T-helper 2 cell treated with Interferon-gamma antibody and Interleukin-4, amounts not matched to agents 5 μg/mL and 100 μg/mL, for 36 hours (primary cell): ENCODE measurements around the gene SHMT2.
A peak's percentile ranks its signal among the peaks of the same experiment; 100 is the strongest.

Source experiments
- DNase-seq: peaks from one replicate; pipeline ENCODE4 v3.0.0; 2021; ENCODE audit warnings: low spot score
- H3K27ac Mint-ChIP-seq: one replicate; pipeline ENCODE4 v1.8.0; 2021; ENCODE audit warnings: mild to moderate bottlenecking, mixed read lengths
- H3K27me3 Mint-ChIP-seq: one replicate; pipeline ENCODE4 v1.8.0; 2021; ENCODE audit warnings: low read depth, mixed read lengths
- H3K36me3 Mint-ChIP-seq: one replicate; pipeline ENCODE4 v1.8.0; 2021; ENCODE audit warnings: low read depth, mixed read lengths
- H3K4me1 Mint-ChIP-seq: one replicate; pipeline ENCODE4 v1.8.0; 2021; ENCODE audit warnings: low read depth, mixed read lengths
- H3K4me3 Mint-ChIP-seq: one replicate; pipeline ENCODE4 v1.8.0; 2022; ENCODE audit warnings: mild to moderate bottlenecking, moderate library complexity, mixed read lengths
- H3K9me3 Mint-ChIP-seq: one replicate; pipeline ENCODE4 v1.8.0; 2021; ENCODE audit warnings: mixed read lengths

The SHMT2 gene

GRCh38 chr12:57222286-57223190 lies 7.0 kb upstream of the SHMT2 start:
- no peak overlapping the region for H3K27ac Mint-ChIP-seq
- no peaks in the 10 kb centered on the region for H3K9me3 Mint-ChIP-seq
- H3K4me1 Mint-ChIP-seq: peaks cover 32% of the 10 kb centered on the region
- peaks cover 80% of the 10 kb centered on the region for H3K27me3 Mint-ChIP-seq
- no peaks in the 10 kb centered on the region for H3K36me3 Mint-ChIP-seq
- DNase-seq: no peak
- H3K4me3 Mint-ChIP-seq: no peak overlapping the region

GRCh38 chr12:57223191-57224165 lies 6.0 kb upstream of the SHMT2 start:
- Mint-ChIP-seq H3K36me3 (no peaks in the 10 kb centered on the region), H3K27ac (no peak overlapping the region), H3K27me3 (peaks cover 73% of the 10 kb centered on the region), H3K4me3 (no peak overlapping the region), H3K9me3 (no peaks in the 10 kb centered on the region), H3K4me1 (peaks cover 35% of the 10 kb centered on the region)
- no peak for DNase-seq

- Mint-ChIP-seq H3K36me3 (no peaks in the 10 kb centered on the region), H3K27me3 (peaks cover 63% of the 10 kb centered on the region), H3K4me3 (no peak overlapping the region), H3K9me3 (no peaks in the 10 kb centered on the region), H3K27ac (no peak overlapping the region), H3K4me1 (peaks cover 44% of the 10 kb centered on the region)
- DNase-seq: no peak
Observed at GRCh38 chr12:57224278-57224972, 5.1 kb upstream of the SHMT2 start.

GRCh38 chr12:57224973-57225679 lies 4.4 kb upstream of the SHMT2 start:
- Mint-ChIP-seq H3K4me3 (peak overlapping the region; percentile 57), H3K9me3 (no peaks in the 10 kb centered on the region), H3K27ac (peak overlapping the region; percentile 76), H3K4me1 (peaks cover 45% of the 10 kb centered on the region), H3K27me3 (peaks cover 58% of the 10 kb centered on the region), H3K36me3 (peaks cover 6% of the 10 kb centered on the region)
- peak; percentile 64 for DNase-seq

GRCh38 chr12:57225680-57226210 lies 3.8 kb upstream of the SHMT2 start:
- H3K27me3 Mint-ChIP-seq: peaks cover 54% of the 10 kb centered on the region

GRCh38 chr12:57226588-57227314 lies 2.8 kb upstream of the SHMT2 start:
- Mint-ChIP-seq H3K4me3 (peak overlapping the region; percentile 63), H3K4me1 (peaks cover 54% of the 10 kb centered on the region), H3K9me3 (no peaks in the 10 kb centered on the region), H3K36me3 (peaks cover 22% of the 10 kb centered on the region), H3K27me3 (peaks cover 46% of the 10 kb centered on the region), H3K27ac (peak overlapping the region; percentile 62)
- DNase-seq: no peak

More at GRCh38 chr12:57225680-57226210, 3.8 kb upstream of the SHMT2 start:
- Mint-ChIP-seq H3K4me1 (peaks cover 50% of the 10 kb centered on the region), H3K9me3 (no peaks in the 10 kb centered on the region), H3K36me3 (peaks cover 12% of the 10 kb centered on the region), H3K27ac (no peak overlapping the region), H3K4me3 (peak overlapping the region; percentile 53)
- DNase-seq: no peak

- peaks cover 28% of the 10 kb centered on the region for H3K36me3 Mint-ChIP-seq
- H3K27me3 Mint-ChIP-seq: peaks cover 38% of the 10 kb centered on the region
- H3K9me3 Mint-ChIP-seq: no peaks in the 10 kb centered on the region
- H3K4me1 Mint-ChIP-seq: peaks cover 58% of the 10 kb centered on the region
- H3K4me3 Mint-ChIP-seq: peak overlapping the region; percentile 3
- DNase-seq: no peak
- H3K27ac Mint-ChIP-seq: no peak overlapping the region
Observed at GRCh38 chr12:57227315-57228115, 2.0 kb upstream of the SHMT2 start.

GRCh38 chr12:57229046-57229633 lies 371 bp upstream of the SHMT2 start:
- peaks cover 44% of the 10 kb centered on the region for H3K36me3 Mint-ChIP-seq
- H3K27me3 Mint-ChIP-seq: peaks cover 24% of the 10 kb centered on the region
- peak; percentile 40 for DNase-seq
- peak overlapping the region; percentile 92 for H3K27ac Mint-ChIP-seq
- H3K4me3 Mint-ChIP-seq: peak overlapping the region; percentile 100
- H3K9me3 Mint-ChIP-seq: no peaks in the 10 kb centered on the region
- peaks cover 55% of the 10 kb centered on the region for H3K4me1 Mint-ChIP-seq

GRCh38 chr12:57230381-57231155 lies 1.1 kb downstream of the SHMT2 start:
- no peaks in the 10 kb centered on the region for H3K9me3 Mint-ChIP-seq
- peak overlapping the region; percentile 92 for H3K27ac Mint-ChIP-seq
- no peak for DNase-seq
- peaks cover 15% of the 10 kb centered on the region for H3K27me3 Mint-ChIP-seq
- peaks cover 52% of the 10 kb centered on the region for H3K4me1 Mint-ChIP-seq
- peaks cover 52% of the 10 kb centered on the region for H3K36me3 Mint-ChIP-seq
- peak overlapping the region; percentile 100 for H3K4me3 Mint-ChIP-seq

- no peaks in the 10 kb centered on the region for H3K9me3 Mint-ChIP-seq
- peaks cover 52% of the 10 kb centered on the region for H3K36me3 Mint-ChIP-seq
- DNase-seq: no peak
- H3K4me3 Mint-ChIP-seq: peak overlapping the region; percentile 100
- H3K27ac Mint-ChIP-seq: no peak overlapping the region
- peaks cover 46% of the 10 kb centered on the region for H3K4me1 Mint-ChIP-seq
- H3K27me3 Mint-ChIP-seq: peaks cover 10% of the 10 kb centered on the region
Observed at GRCh38 chr12:57231276-57232021, 1.9 kb downstream of the SHMT2 start.
